Measurements from ENCODE around the gene SUGP2. TPM values are rescaled to one million over a fixed set of nuclear protein-coding genes. Genes with fewer than 3 reads are reported as not detected.

SUGP2 gene
- total and polyA plus RNA-seq, 2 of the 13 experiments (the other 11 are each of a cell fraction or from before 2014, with no cell fraction given): 40.6 to 57.7 TPM

DNA sequence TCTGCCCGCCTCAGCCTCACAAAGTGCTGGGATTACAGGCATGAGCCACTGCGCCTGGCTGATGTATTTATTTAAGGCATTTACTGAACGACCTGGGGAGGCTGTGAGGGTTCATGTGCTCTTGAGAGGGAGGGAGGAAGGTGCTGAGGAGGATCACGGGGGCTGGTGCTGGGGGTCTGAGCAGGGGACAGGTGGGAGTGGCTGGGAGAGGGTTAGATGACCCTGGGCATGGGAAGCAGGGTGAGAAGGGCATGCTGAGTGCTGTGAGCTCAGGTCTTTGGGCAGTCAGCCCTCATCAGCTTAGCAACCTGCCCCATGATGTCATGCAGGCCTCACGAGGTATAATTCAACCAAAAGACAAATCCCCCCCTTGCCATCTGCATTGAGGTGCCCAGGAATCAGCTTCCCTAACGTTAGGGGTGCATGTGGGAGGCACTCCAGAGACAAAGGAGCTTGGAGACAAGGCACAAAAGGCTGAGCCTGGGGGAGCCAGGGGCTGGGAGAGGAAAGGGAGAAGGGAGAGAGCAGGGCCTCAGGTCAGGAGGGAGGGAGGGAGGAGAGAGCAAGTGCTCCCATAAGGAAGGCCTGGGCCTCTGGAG lies 36.4 kb downstream of the SUGP2 start:
- POLR2A ChIA-PET: no interaction called here
- no peak overlapping the region for H3K4me3 ChIP-seq (replicated peaks in 1 of 3; ENCODE audit: insufficient read depth in 1 of 3, low read depth in 2 of 3, low read length in 3 of 3)
- CTCF ChIA-PET (ENCODE audit: low intra/inter-chr PET ratio, low total read pairs): no interaction called here
- H2AFZ ChIP-seq (ENCODE audit: low read length): no peak overlapping the region
- H3K27ac ChIP-seq (ENCODE audit: extremely low read length, insufficient read depth, low read length): no peak overlapping the region
- no peaks in the 10 kb centered on the region for H3K79me2 ChIP-seq (ENCODE audit: insufficient read depth, low read length)
- in situ Hi-C loops (cut with HindIII; ENCODE audit: extremely low pct_ligation_motif_present, low pct_unique_long_range_greater_than_20kb): no loop called here
- TF ChIP-seq ZMAT3 (CRISPR knock-in tag; conservative IDR thresholded peaks at IDR 0.05) (no peak), ZBTB42 (CRISPR knock-in tag; IDR thresholded peaks at IDR 0.05) (no peak)
- no peak for DNase-seq (ENCODE audit: low spot score)
- no peak overlapping the region for H3K4me2 ChIP-seq (ENCODE audit: low read depth, low read length)
- no peaks in the 10 kb centered on the region for H3K4me1 ChIP-seq (ENCODE audit: insufficient read depth, low read length)
- 92% methylated on average over 6 of the region's 6 CpGs for WGBS (ENCODE audit: low lambda C conversion rate)
- H3K9ac ChIP-seq (ENCODE audit: insufficient read depth, low read depth, low read length): no peak overlapping the region
- no peaks in the 10 kb centered on the region for H3K9me3 ChIP-seq (ENCODE audit: low read length)
- no peak for ATAC-seq
- H3K27me3 ChIP-seq (ENCODE audit: control insufficient read depth in 1 of 2, insufficient read depth in 2 of 2, low read length in 2 of 2): no peaks in the 10 kb centered on the region
- intact Hi-C loops (cut with micrococcal nuclease; ENCODE audit: unreplicated experiment): no loop called here
- no TSS peak for BruUV-seq (replicated peaks)
- H4K20me1 ChIP-seq (ENCODE audit: insufficient read depth, low read length): no peaks in the 10 kb centered on the region
- no peak for FAIRE-seq
- peaks cover 26 to 74% of the 10 kb centered on the region in 2 experiments for H3K36me3 ChIP-seq (replicated peaks in 1 of 2; ENCODE audit: control insufficient read depth in 1 of 2, insufficient read depth in 2 of 2, low read length in 2 of 2)

DNA sequence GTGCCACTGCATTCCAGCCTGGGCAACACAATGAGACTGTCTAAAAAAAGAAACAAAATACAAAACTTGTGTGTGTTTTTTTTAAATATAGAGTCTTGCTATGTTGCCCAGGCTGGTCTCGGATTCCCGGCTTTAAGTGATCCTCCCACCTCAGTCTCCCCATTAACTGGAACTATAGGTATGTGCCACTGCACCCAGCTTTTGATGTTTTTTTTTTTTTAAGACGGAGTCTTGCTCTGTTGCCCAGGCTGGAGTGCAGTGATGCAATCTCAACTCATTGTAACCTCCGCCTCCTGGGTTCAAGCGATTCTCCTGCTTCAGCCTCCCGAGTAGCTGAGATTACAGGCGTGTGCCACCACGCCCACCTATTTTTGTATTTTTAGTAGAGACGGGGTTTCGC lies 37.0 kb downstream of the SUGP2 start:
- FAIRE-seq (no peak), ATAC-seq (no peak), DNase-seq (ENCODE audit: low spot score) (no peak)
- Histone ChIP-seq H3K36me3 (replicated peaks in 1 of 2; ENCODE audit: control insufficient read depth in 1 of 2, insufficient read depth in 2 of 2, low read length in 2 of 2) (peaks cover 24 to 68% of the 10 kb centered on the region in 2 experiments), H3K4me2 (ENCODE audit: low read depth, low read length) (no peak overlapping the region), H4K20me1 (ENCODE audit: insufficient read depth, low read length) (no peaks in the 10 kb centered on the region), H2AFZ (ENCODE audit: low read length) (no peak overlapping the region), H3K4me3 (replicated peaks in 1 of 3; ENCODE audit: insufficient read depth in 1 of 3, low read depth in 2 of 3, low read length in 3 of 3) (no peak overlapping the region), H3K27ac (ENCODE audit: extremely low read length, insufficient read depth, low read length) (no peak overlapping the region), H3K4me1 (ENCODE audit: insufficient read depth, low read length) (no peaks in the 10 kb centered on the region), H3K9ac (ENCODE audit: insufficient read depth, low read depth, low read length) (no peak overlapping the region), H3K27me3 (ENCODE audit: control insufficient read depth in 1 of 2, insufficient read depth in 2 of 2, low read length in 2 of 2) (no peaks in the 10 kb centered on the region), H3K9me3 (ENCODE audit: low read length) (no peaks in the 10 kb centered on the region), H3K79me2 (ENCODE audit: insufficient read depth, low read length) (no peaks in the 10 kb centered on the region)
- ChIA-PET POLR2A (no interaction called here), CTCF (ENCODE audit: low intra/inter-chr PET ratio, low total read pairs) (no interaction called here)
- in situ Hi-C loops (cut with HindIII; ENCODE audit: extremely low pct_ligation_motif_present, low pct_unique_long_range_greater_than_20kb) (no loop called here), intact Hi-C loops (cut with micrococcal nuclease; ENCODE audit: unreplicated experiment) (no loop called here)
- WGBS (ENCODE audit: low lambda C conversion rate): 92% methylated on average over 10 of the region's 10 CpGs
- BruUV-seq (replicated peaks): no TSS peak
- no peak for TF ChIP-seq FOSL1 (CRISPR knock-in tag; IDR thresholded peaks at IDR 0.05; ENCODE audit: borderline replicate concordance)
- no peak for TF ChIP-seq PCBP1 (IDR thresholded peaks at IDR 0.05; ENCODE audit: borderline replicate concordance, low read depth, low read length)
- 0 out of 2 replicates have a peak, but pooled peaks have one; percentile 16 for TF ChIP-seq ZNF121 (CRISPR knock-in tag; IDR thresholded peaks at IDR 0.05)
